GM12872 (cell line): ENCODE results near the gene DNAJC5G.

Source experiments
- TF ChIP-seq, protein P1 (sequence below): IDR thresholded peaks from 3 replicates; pipeline ENCODE4 v1.5.1; 2011; ENCODE audit warnings: low read depth, mild to moderate bottlenecking, low read length, moderate library complexity; ENCODE audit not compliant: insufficient read depth

Gene DNAJC5G

DNA sequence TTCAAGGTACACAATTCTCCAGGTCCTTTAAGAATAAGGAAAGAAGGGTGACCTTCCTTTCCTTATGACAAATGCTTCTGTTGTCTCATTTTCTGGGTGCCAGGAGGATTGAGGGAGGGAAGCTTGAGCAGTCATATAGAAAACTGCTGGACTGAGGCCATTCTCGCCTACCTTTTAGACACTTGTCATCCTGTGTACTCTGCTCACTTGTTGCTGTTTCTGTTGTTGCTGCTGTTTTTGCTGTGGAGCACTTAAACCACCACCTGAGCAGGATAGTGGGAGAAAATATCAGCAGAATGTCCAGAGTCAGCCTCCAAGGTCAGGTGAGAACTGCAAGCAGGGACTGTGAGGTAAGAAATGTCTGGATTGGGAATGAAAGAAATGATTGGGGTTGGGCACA is 2.8 kb downstream of the DNAJC5G start:
- TF ChIP-seq, protein P1, sequence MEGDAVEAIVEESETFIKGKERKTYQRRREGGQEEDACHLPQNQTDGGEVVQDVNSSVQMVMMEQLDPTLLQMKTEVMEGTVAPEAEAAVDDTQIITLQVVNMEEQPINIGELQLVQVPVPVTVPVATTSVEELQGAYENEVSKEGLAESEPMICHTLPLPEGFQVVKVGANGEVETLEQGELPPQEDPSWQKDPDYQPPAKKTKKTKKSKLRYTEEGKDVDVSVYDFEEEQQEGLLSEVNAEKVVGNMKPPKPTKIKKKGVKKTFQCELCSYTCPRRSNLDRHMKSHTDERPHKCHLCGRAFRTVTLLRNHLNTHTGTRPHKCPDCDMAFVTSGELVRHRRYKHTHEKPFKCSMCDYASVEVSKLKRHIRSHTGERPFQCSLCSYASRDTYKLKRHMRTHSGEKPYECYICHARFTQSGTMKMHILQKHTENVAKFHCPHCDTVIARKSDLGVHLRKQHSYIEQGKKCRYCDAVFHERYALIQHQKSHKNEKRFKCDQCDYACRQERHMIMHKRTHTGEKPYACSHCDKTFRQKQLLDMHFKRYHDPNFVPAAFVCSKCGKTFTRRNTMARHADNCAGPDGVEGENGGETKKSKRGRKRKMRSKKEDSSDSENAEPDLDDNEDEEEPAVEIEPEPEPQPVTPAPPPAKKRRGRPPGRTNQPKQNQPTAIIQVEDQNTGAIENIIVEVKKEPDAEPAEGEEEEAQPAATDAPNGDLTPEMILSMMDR = no peak

DNA sequence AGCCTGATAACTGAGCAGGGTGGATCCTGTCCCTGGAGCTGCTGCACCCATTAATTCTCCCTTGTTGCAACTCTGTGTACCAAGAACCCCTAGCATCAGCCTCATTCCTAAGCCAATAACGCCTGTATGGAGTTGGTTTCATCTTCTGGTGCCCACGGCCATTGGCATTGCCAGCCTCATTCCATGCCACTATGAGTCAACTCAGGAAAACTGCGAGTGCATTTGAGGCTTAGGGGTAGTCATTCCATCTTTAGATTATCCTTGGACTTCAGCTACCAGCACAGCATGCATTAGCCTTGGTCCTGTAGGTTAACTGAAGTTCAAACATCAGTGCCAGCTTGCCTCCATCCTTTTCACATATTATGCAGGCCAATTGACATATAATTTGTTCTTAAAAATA is 5.6 kb downstream of the DNAJC5G start:
- TF ChIP-seq, protein P1 = no peak

DNA sequence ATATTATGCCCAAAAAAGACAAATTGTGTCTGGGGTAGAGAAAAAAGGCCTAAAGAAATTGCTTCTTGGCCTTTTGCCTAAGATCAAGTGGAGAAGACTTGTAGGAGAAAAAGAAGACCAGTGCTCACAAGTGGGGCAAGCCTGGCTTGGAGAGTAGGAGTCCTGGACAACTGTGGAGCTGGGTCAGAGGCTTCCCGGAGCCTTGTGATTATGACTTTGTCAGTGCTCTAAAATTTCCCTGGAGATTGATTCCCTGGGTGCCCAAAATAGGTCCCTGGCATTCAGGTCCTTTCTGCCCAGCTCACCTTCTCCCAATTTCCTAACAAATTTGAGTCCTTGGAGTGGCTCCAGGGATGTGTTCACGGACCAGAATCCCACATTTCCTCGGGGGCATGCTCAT is 6.2 kb downstream of the DNAJC5G start:
- TF ChIP-seq, protein P1 = no peak

DNA sequence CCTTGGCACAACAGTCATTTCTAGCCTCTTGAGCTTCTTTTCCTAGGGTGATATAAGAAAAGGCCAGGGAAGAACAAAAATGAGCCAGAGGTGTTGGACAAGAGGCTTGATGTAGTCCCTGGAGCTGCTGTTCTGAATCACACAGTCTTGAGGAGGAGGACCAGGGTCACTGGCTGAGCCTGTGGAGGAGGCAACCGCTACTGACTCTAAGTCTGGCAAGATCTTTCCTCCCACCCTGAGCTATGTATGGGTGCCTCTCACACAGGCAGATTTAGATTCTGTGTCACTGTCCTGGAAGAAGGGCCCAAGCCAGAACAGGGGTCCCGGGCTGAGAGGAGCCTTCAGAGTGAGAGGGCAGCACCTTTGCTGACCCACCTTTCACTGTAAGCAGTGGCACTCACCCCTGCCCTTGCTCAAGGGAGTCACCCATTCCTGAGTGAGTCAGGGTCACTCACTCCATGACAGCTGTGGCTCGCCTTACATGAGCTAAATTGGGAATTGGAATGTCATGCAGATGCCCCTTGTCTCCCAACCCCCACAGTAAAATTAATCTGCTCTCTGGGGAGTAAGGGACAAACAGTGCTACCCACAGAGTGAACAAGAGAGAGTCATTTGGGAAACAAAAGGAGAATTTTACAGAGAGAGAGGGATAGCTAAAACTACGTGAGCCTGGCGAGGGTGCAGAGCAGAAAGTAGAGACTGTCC is 6.8 kb downstream of the DNAJC5G start, which contains the start of gene TRIM54:
TRIM54 (plus strand) TSS at position 575 of the 705 bp plus-strand sequence. CDS start 303 bp downstream, outside the sequence.
- TF ChIP-seq, protein P1 = no peak

DNA sequence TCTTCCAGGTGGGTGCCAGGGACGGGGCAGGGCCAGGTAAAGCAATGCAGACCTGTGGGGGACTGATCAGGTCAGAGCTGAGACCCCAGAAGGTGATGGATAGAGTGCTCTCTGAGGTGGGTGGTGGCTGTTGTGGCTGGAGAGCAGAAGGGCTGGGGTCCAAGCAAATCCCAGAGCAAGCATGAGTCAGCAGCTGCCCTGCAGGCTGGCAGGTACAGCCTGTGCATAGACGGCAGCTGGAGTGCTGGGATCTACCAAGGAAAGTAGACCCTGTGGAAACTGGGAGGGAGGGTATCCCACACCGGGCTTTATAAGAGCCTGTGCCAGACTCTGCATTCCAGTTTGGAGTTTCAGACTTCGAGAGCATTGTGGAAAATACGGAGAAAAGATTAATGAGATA is 7.7 kb downstream of the DNAJC5G start:
- TF ChIP-seq, protein P1 = no peak

DNA sequence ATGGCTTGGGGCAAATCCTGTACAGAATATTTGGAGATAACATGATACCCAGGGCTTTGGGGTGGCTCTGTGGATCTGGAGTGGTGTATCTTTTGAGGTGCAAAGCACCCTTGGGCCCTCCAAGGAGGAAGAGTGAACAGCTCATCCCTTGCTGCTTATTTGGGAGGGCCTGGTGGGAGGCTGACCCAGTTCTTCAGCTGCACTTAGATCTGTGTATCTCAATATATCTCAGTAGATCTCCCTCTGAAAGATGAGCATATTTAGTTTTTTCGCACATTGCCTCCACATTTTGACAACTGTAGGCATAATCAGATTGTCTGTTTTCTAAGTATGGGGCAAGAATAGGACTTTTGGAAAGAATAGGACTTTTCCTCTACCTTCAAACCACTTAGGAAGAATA is 9.8 kb downstream of the DNAJC5G start:
- TF ChIP-seq, protein P1 = no peak

DNA sequence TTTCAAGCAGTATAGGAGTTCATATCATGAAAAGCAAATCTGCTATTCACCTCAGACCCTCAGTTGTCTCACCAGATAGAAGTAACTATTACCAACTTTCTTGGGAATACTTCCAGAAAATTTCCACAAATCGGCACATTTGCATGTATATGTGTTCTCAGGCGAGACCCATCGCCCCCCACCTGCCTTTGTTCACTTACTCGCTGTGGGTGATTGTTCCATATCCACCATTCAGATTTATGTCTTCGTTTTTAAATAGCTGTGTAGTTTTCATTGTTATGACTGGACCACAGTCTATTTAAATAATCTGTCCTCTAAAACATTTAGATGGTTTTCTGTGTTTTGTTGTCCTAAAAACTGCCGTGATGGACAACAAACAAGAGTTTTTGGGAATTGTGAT is 10.2 kb downstream of the DNAJC5G start:
- TF ChIP-seq, protein P1 = no peak

DNA sequence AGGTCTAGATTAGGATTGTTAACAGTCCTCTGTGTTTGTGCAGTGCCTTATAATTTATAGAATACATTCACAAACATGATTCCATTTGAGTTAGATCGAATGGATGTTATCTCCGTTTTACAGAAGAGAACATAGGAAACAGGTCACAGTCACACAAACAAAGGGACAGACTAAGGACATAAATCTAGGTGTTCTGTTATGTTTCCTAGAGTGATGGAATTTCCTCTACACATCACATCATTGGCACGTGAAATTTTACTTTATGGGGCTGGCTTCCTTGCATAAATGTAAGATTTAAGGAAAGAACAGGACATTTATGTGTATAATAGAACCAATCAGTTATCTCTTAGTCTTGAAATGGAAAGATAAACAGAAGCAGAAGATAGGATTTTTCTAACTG is 13.4 kb downstream of the DNAJC5G start:
- TF ChIP-seq, protein P1 = no peak
